Kidney epithelial cell (primary cell): ENCODE results near the gene CCT8L2. TPM values are rescaled to one million over a fixed set of nuclear protein-coding genes. Genes with fewer than 3 reads are reported as not detected.
"Not testable (repeated sequence)": the region's sequence is repeated elsewhere in the genome, so short reads cannot be mapped to it uniquely, and the experiment has no call there.

Experiments
- DNase-seq: peaks from one replicate; pipeline ENCODE4 v3.0.0-alpha.2; 2010; ENCODE audit warnings: low read depth
- H3K27me3 ChIP-seq: 2 replicates; pipeline ENCODE4 v1.6.0; 2011; ENCODE audit warnings: low read length; ENCODE audit not compliant: control insufficient read depth, insufficient read depth
- H3K36me3 ChIP-seq: 2 replicates; pipeline ENCODE4 v1.5.1; 2011; ENCODE audit warnings: low read length; ENCODE audit not compliant: control insufficient read depth, insufficient read depth
- H3K4me3 ChIP-seq: 2 replicates; pipeline ENCODE4 v1.5.1; 2011; ENCODE audit warnings: low read depth, mild to moderate bottlenecking, control low read depth, low read length
- total RNA-seq: library from RNA; depleted of rRNA; stranded (reverse); fragments of >200 nt; gene quantifications from 2 replicates; pipeline ENCODE4 v1.2.3, GENCODE V29; 2015
- TF ChIP-seq, protein P1 (sequence below): IDR thresholded peaks from 2 replicates; pipeline ENCODE4 v1.5.1; 2011; ENCODE audit warnings: mild to moderate bottlenecking, moderate library complexity, low read length, control low read depth, inconsistent platforms; ENCODE audit not compliant: insufficient read depth, poor library complexity, severe bottlenecking

CCT8L2 gene
- total RNA-seq, 1 donor from 2014 or later, result not detected

DNA sequence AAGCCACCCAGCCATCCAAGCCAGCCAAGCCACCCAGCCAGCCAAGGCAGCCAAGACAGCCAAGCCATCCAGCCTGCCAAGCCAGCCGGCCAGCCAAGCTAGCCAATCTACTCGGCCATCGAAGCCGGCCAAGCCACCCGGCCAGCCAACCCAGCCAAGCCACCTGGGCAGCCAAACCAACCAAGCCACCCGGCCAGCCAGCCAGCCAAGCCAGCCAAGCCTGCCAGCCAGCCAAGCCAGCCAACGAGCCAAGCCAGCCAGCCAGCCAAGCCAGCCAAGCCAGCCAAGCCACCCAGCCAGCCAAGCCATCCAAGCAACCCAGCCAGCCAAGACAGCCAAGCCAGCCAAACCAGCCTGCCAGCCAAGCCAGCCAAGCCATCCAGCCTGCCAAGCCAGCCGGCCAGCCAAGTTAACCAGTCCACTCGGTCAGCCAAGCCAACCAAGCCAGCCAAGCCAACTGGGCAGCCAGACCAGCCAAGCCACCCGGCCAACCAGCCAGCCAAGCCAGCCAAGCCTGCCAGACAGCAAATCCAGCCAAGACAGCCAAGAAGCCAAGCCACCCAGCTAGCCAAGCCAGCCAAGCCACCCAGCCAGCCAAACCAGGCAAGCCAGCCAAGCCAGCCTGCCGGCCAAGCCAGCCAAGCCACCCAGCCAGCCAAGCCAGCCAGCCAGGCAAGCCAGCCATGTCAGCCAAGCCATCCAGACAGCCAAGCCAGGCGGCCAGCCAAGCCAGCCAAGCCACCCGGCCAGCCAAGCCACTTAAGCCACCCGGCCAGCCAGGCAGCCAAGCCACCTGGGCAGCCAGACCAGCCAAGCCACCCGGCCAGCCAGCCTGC is 26.8 kb downstream of the CCT8L2 start:
- H3K4me3 ChIP-seq, H3K27me3 ChIP-seq, DNase-seq, H3K36me3 ChIP-seq: not testable (repeated sequence)

DNA sequence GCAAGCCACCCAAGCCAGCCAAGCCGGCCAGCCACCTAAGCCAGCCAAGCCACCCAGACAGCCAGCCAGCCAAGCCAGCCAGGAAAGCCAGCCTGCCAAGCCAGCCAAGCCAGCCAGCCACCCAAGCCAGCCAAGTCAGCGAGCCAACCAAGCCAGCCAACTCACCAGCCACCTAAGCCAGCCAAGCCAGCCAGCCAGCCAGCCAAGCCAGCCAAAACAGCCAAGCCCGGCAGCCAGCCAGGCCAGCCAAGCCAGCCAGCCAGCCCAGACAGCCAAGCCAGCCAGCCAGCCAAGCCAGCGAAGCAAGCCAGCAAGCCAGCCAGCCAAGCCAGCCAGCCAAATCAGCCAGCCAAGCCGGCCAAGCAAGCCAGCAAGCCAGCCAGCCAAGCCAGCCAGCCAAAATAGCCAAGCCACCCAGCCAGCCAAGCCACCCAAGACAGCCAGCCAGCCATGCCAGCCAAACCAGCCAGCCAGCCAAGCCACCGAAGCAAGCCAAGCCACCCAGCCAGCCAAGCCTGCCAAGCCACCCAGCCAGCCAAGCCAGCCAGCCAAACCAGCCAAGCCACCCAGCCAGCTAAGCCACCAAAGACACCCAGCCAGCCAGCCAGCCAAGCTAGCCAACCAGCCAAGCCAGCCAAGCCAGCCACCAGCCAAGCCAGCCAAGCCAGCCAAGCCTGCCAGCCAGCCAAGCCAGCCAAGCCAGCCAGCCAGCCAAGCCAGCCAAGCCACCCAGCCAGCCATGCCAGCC is 27.6 kb downstream of the CCT8L2 start:
- H3K27me3 ChIP-seq, DNase-seq, H3K4me3 ChIP-seq, H3K36me3 ChIP-seq: not testable (repeated sequence)

DNA sequence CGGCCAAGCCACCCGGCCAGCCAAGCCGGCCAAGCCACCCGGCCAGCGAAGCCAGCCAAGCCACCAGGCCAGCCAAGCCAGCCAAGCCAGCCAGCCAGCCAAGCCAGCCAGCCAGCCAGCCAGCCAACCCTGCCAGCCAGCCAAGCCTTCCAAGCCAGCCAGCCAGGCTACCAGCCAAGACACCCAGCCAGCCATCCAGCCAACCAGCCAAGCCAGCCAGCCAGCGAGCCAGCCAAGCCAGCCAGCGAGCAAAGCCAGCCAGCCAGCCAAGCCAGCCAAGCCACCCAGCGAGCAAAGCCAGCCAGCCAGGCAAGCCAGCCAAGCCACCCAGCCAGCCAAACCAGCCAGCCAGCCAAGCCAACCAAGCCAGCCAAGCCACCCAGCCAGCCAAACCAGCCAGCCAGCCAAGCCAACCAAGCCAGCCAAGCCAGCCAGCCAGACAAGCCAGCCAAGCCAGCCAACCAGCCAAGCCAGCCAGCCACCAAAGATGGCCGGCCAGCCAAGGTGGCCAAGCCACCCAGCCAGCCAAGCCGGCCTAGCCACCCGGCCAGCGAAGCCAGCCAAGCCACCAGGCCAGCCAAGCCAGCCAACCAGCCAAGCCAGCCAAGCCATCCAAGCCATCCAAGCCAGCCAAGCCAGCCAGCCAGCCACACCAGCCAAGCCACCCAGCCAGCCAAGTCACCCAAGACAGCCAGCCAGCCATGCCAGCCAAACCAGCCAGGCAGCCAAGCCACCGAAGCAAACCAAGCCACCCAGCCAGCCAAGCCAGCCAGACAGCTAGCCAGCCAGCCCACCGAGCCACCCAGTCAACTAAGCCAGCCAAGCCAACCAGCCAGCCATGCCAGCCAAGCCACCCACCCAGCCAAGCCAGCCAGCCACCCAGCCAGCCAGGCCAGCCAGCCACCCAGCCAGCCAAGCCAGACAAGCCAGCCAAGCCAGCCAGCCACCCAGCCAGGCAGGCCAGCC is 28.8 kb downstream of the CCT8L2 start:
- no peak for DNase-seq
- TF ChIP-seq, protein P1, sequence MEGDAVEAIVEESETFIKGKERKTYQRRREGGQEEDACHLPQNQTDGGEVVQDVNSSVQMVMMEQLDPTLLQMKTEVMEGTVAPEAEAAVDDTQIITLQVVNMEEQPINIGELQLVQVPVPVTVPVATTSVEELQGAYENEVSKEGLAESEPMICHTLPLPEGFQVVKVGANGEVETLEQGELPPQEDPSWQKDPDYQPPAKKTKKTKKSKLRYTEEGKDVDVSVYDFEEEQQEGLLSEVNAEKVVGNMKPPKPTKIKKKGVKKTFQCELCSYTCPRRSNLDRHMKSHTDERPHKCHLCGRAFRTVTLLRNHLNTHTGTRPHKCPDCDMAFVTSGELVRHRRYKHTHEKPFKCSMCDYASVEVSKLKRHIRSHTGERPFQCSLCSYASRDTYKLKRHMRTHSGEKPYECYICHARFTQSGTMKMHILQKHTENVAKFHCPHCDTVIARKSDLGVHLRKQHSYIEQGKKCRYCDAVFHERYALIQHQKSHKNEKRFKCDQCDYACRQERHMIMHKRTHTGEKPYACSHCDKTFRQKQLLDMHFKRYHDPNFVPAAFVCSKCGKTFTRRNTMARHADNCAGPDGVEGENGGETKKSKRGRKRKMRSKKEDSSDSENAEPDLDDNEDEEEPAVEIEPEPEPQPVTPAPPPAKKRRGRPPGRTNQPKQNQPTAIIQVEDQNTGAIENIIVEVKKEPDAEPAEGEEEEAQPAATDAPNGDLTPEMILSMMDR, result no peak
- Histone ChIP-seq H3K4me3 (no peak overlapping the region), H3K27me3 (no peaks in the 10 kb centered on the region), H3K36me3 (no peaks in the 10 kb centered on the region)

DNA sequence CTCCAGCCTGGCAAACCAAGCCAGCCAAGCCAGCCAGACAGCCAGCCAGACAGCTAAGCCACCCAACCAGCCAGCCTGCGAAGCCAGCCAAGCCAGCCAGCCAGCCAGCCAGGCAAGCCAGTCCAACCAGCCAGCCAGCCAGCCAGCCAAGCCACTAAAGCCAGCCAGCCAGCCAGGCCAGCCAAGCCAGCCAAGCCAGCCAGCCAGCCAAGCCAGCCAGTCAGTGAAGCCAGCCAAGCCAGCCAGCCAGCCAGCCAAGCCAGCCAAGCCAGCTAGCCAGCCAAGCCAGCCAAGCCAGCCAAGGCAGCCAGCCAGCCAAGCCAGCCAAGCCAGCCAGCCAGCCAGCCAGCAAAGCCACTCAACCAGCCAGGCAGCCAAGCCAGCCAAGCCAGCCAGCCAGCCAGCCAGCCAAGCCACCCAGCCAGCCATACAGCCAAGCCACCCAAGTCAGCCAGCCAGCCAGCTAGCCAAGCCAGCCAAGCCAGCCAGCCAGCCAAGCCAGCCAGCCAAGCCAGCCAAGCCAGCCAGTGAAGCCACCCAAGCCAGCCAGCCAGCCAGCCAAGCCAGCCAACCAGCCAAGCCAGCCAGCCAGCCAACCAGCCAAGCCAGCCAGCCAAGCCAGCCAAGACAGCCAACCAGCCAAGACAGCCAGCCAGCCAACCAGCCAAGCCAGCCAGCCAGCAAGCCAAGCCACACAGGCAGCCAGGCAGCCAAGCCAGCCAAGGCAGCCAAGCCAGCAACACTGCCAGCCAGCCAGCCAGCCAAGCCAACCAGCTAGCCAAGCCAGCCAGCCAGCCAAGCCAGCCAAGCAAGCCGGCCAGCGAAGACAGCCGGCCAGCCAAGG is 29.7 kb downstream of the CCT8L2 start:
- no peak for DNase-seq
- H3K36me3 ChIP-seq, result no peaks in the 10 kb centered on the region
- no peaks in the 10 kb centered on the region for H3K27me3 ChIP-seq
- no peak overlapping the region for H3K4me3 ChIP-seq
- TF ChIP-seq, protein P1, result no peak

DNA sequence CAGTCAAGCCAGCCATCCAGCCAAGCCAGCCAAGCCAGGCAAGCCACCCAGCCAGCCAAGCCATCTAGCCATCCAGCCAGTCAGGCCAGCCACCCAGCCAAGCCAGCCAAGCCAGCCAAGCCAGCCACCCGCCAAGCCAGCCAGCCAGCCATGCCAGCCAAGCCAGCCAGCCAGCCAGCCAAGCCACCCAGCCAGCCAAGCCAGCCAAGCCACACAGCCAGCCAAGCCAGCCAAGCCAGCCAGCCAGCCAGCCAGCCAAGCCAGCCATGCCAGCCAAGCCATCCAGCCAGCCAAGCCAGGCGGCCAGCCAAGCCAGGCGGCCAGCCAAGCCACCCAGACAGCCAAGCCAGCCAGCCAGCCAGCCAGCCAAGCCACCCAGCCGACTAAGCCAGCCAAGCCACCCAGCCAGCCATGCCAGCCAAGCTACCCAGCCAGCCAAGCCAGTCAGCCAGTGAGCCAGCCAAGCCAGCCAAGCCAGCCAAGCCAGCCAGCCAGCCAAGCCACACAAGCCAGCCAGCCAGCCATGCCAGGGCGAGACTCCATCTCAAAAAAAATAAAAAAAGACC is 31.4 kb downstream of the CCT8L2 start:
- DNase-seq, H3K27me3 ChIP-seq, H3K4me3 ChIP-seq, H3K36me3 ChIP-seq: not testable (repeated sequence)

DNA sequence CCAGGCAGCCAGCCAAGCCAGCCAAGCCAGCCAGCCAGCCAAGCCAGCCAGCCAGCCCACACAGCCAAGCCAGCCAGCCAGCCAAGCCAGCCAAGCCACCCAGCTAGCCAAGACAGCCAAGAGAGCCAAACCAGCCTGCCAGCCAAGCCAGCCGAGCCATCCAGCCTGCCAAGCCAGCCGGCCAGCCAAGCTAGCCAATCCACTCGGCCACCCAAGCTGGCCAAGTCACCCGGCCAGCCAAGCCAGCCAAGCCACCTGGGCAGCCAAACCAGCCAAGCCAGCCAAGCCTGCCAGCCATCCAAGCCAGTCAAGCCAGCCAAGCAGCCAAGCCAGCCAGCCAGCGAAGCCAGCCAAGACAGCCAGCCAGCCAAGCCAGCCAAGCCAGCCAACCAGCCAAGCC is 32.0 kb downstream of the CCT8L2 start:
- not testable (repeated sequence) for DNase-seq, H3K27me3 ChIP-seq, H3K4me3 ChIP-seq, H3K36me3 ChIP-seq

DNA sequence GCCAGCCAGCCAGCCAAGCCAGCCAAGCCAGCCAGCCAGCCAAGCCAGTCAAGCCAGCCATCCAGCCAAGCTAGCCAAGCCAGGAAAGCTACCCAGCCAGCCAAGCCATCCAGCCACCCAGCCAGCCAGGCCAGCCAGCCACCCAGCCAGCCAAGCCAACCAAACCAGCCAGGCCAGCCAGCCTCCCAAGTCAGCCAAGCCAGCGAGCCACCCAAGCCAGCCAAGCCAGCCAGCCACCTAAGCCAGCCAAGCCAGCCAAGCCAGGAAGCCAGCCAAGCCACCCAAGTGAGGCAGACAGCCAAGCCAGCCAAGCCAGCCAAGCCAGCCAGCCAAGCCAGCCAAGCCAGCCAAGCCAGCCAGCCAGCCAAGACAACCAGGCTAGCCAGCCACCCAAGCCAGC is 32.6 kb downstream of the CCT8L2 start:
- DNase-seq, H3K36me3 ChIP-seq, H3K27me3 ChIP-seq: not testable (repeated sequence)

More for the DNA sequence above, 32.6 kb downstream of the CCT8L2 start:
- H3K4me3 ChIP-seq, result not testable (repeated sequence)
